ENCODE results near the gene FUT1.
"Not testable (repeated sequence)": the region's sequence is repeated elsewhere in the genome, so short reads cannot be mapped to it uniquely, and the experiment has no call there.

FUT1 gene

GRCh38 chr19:48752496-48753365 is at the start of gene FUT1:
Gene FUT1, minus strand, starts transcription at chr19:48752641. Its CDS starts 1,360 bp downstream, at chr19:48751281.
- DNase-seq (ENCODE audit: low read depth), result no peak

GRCh38 chr19:48799358-48800300 is 47.2 kb upstream of the FUT1 start:
- DNase-seq (ENCODE audit: low read depth), result no peak

GRCh38 chr19:48798937-48799336 is 46.5 kb upstream of the FUT1 start:
- DNase-seq (ENCODE audit: low read depth), result no peak

- no peak for DNase-seq (ENCODE audit: low read depth)
Observed at GRCh38 chr19:48797103-48797502, 44.7 kb upstream of the FUT1 start.

GRCh38 chr19:48796298-48797083 is 44.0 kb upstream of the FUT1 start:
- no peak for DNase-seq (ENCODE audit: low read depth)

GRCh38 chr19:48795685-48796070 is 43.2 kb upstream of the FUT1 start:
- no peak for DNase-seq (ENCODE audit: low read depth)

- peak; percentile 74 for DNase-seq (ENCODE audit: low read depth)
Observed at GRCh38 chr19:48795055-48795684, 42.7 kb upstream of the FUT1 start.

- DNase-seq (ENCODE audit: low read depth), result no peak
Observed at GRCh38 chr19:48794291-48794690, 41.9 kb upstream of the FUT1 start.

- DNase-seq (ENCODE audit: low read depth), result no peak
Observed at GRCh38 chr19:48793271-48793670, 40.8 kb upstream of the FUT1 start.

- DNase-seq (ENCODE audit: low read depth), result not testable (repeated sequence)
Observed at GRCh38 chr19:48787331-48787730, 34.9 kb upstream of the FUT1 start.

- not testable (repeated sequence) for DNase-seq (ENCODE audit: low read depth)
Observed at GRCh38 chr19:48786422-48786821, 34.0 kb upstream of the FUT1 start.

GRCh38 chr19:48784527-48784926 is 32.1 kb upstream of the FUT1 start:
- DNase-seq (ENCODE audit: low read depth), result no peak

GRCh38 chr19:48780631-48781391 is 28.4 kb upstream of the FUT1 start:
- no peak for DNase-seq (ENCODE audit: low read depth)

GRCh38 chr19:48779636-48780035 is 27.2 kb upstream of the FUT1 start:
- DNase-seq (ENCODE audit: low read depth), result no peak

GRCh38 chr19:48777720-48778119 is 25.3 kb upstream of the FUT1 start:
- DNase-seq (ENCODE audit: low read depth), result no peak

- DNase-seq (ENCODE audit: low read depth), result no peak
Observed at GRCh38 chr19:48777139-48777538, 24.7 kb upstream of the FUT1 start.

- no peak for DNase-seq (ENCODE audit: low read depth)
Observed at GRCh38 chr19:48772503-48772953, 20.1 kb upstream of the FUT1 start.

- DNase-seq (ENCODE audit: low read depth), result no peak
Observed at GRCh38 chr19:48770734-48771472, 18.5 kb upstream of the FUT1 start.

- no peak for DNase-seq (ENCODE audit: low read depth)
Observed at GRCh38 chr19:48770266-48770665, 17.8 kb upstream of the FUT1 start.
